LNCaP clone FGC (cell line): ENCODE measurements around the gene RPL5.
A peak's percentile ranks its signal among the peaks of the same experiment; 100 is the strongest.

Experiments
- DNase-seq: peaks from one replicate; pipeline ENCODE4 v3.0.0-alpha.2; 2011; ENCODE audit warnings: low read depth
- H3K4me3 ChIP-seq: 2 replicates; pipeline ENCODE4 v1.5.1; 2011; ENCODE audit warnings: mild to moderate bottlenecking, low read depth, low read length, control low read depth
- TF ChIP-seq, protein P1 (sequence below): IDR thresholded peaks from 2 replicates; pipeline ENCODE4 v1.5.1; 2012; ENCODE audit warnings: mild to moderate bottlenecking; ENCODE audit not compliant: control insufficient read depth, insufficient read depth; ENCODE audit errors: extremely low read depth

Gene RPL5

DNA sequence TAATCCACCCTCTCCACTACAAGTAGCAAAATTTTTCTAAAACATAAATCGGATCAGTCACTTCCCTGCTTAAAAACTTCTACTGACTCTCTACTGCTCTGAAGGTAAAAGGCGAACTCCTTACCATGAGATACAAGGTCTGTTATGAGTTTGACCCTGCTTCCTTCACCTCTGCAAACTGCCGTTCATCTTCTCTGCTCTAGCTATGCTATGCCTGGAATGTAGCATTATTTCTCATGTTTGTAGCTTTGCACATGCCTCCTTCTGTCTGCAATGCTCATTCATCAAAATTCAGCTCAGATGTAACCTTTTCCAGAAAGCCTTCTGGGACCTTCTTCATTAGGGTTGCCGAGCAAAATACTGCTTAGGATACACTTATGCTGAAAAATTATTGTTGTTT lies 30.8 kb downstream of the RPL5 start:
- TF ChIP-seq, protein P1, sequence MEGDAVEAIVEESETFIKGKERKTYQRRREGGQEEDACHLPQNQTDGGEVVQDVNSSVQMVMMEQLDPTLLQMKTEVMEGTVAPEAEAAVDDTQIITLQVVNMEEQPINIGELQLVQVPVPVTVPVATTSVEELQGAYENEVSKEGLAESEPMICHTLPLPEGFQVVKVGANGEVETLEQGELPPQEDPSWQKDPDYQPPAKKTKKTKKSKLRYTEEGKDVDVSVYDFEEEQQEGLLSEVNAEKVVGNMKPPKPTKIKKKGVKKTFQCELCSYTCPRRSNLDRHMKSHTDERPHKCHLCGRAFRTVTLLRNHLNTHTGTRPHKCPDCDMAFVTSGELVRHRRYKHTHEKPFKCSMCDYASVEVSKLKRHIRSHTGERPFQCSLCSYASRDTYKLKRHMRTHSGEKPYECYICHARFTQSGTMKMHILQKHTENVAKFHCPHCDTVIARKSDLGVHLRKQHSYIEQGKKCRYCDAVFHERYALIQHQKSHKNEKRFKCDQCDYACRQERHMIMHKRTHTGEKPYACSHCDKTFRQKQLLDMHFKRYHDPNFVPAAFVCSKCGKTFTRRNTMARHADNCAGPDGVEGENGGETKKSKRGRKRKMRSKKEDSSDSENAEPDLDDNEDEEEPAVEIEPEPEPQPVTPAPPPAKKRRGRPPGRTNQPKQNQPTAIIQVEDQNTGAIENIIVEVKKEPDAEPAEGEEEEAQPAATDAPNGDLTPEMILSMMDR = no peak
- DNase-seq = no peak
- H3K4me3 ChIP-seq = no peak overlapping the region

DNA sequence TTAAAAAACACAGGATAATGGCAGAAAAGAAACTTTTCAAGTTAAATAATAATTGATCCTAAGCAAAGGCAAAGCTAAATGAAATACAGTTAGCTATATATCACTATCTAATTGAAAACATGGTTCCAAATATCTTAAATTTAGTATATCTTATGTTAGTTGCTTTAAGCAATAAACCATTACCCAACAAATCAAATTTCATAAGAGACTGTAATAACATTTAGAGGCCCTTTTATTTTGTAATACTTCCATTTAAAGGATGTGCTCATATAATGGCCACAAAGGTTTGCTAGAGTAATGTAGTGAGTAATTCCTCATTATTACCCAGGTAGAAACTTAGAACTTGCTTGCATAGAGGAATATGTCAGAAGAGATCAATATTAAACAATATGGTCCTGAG lies 32.3 kb downstream of the RPL5 start:
- H3K4me3 ChIP-seq = no peak overlapping the region
- no peak for DNase-seq
- TF ChIP-seq, protein P1 = no peak

DNA sequence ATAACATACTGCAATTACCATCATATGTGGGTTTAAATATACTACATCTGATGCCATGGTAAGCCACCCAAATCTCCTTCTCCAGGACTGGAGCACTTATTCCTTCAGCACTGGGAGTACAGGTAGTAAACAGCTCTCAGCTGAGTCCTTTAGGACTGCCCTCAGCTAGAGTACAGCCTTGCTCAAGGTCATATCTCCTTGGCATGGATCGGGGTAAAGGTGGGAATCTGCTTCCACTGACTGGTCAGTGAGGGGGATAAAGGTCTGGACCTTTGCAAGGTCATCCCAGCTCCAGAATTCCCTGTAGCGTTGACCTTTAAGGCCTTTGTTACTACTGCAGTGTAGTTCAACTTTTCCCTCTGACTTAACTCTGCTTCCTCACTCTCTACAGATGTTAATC lies 38.8 kb downstream of the RPL5 start:
- H3K4me3 ChIP-seq = no peak overlapping the region
- TF ChIP-seq, protein P1 = no peak
- no peak for DNase-seq

DNA sequence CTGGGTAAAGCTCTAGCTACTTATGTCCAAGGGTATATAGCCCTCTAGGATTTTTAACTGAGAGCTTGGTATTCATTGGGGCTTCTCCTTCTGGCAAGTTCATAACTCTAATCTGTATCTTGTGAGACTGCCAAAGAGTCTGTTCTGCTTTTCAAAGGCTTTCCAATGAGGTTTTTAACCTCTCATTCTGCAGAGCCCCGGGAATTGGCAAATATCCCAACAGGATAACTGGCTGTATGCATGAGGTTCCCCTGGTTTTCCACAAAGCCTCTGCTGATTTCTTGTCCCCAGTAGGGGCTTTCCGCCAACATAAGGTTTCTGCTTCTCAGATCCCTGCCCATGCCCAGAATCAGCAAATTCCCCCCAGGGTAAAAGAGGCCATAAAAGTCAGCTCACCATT lies 40.9 kb downstream of the RPL5 start:
- DNase-seq = no peak
- no peak overlapping the region for H3K4me3 ChIP-seq
- TF ChIP-seq, protein P1 = no peak

DNA sequence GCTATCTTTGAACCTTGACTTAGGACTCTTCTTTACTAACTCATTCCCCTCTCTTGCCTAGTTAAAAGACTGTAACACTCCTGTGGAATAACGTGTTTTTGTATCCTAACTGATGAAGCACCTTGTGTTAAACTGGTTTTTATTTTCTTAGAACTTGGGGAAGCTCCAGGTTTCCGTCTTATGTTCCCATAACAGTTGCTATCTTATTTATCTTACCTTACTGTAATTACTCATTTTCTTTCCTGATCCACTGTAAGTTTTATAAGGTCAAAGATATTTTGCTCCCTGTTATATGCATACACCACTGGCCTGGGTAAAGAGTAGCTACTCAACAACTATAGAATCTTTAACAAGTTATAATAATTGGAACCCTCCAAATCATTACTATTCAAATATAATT lies 43.1 kb downstream of the RPL5 start:
- TF ChIP-seq, protein P1 = no peak
- H3K4me3 ChIP-seq = no peak overlapping the region
- peak; percentile 93 for DNase-seq

DNA sequence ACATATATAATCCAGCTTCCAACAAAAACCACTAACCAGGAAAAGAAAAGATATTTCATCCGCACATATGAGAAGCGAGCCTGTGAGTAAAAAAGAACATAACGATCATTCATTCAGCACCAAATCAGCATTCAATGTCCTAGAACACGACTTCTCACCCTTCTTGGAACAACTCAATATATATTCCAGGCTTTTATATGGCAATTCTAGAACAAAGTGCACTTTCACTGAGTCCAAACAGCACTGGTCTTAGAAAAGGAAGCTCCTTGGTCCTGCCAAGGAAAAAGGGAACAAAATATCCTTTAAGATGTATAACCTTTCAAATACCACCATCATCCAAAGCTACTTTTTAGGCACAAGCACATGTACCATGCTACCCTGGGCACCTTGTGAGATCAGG lies 44.5 kb downstream of the RPL5 start:
- no peak for DNase-seq
- TF ChIP-seq, protein P1 = no peak
- no peak overlapping the region for H3K4me3 ChIP-seq

DNA sequence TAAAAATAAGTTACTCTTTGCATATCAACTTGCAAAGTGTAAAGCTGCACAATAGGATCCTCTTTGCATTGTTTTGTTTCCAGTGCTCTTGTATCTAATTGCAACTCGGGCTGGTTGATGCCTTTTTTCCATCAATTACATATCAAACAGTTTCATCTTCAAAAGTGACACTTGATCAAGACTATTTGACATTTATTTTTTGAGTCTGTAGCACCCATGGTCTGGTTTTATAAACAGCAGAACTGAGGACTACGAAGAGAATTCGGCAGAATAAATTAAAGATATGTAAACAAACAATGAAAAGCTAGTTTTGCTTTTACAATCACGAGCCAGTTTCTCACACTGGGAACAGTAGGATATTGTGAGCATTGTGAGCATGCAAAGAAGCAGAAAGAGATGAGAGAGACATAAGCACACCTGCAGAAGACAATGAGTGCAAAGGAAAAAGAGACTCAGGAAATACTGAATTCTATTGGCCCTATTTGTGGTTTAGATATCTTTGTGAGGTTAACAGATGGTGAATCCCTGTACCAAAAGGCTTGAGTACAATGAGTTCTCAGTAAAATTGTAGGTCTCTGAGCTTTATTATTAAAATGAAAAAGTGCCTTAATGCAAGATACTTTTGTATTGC lies 45.4 kb downstream of the RPL5 start:
- TF ChIP-seq, protein P1 = no peak
- H3K4me3 ChIP-seq = peak overlapping the region; percentile 34
- no peak for DNase-seq
